Thyroid gland (tissue), 4 donors: ENCODE data around the gene KRTAP4-4. TPM values are rescaled to one million over a fixed set of nuclear protein-coding genes. Genes with fewer than 3 reads are reported as not detected.
"Not testable (repeated sequence)": the region's sequence is repeated elsewhere in the genome, so short reads cannot be mapped to it uniquely, and the experiment has no call there.

Experiments
- DNase-seq, 2 donors: peaks; one replicate each; pipeline ENCODE4 v3.0.0-alpha.2; 2019
- H3K27ac ChIP-seq, 3 donors: fragments of 200-600 bp; sonication (generic); 1 replicate in 2 of 3; 2 replicates in 1 of 3; pipeline ENCODE4 v1.5.1; 2016 to 2019; ENCODE audit warnings: mild to moderate bottlenecking in 1 of 3, moderate library complexity in 1 of 3
- H3K27me3 ChIP-seq: fragments of 200-600 bp; sonication (generic); one replicate; pipeline ENCODE4 v1.5.1; 2019
- H3K36me3 ChIP-seq, 2 donors: fragments of 200-600 bp; sonication (generic); one replicate each; pipeline ENCODE4 v1.5.1; 2016 to 2019
- H3K4me1 ChIP-seq, 2 donors: fragments of 200-600 bp; sonication (generic); one replicate each; pipeline ENCODE4 v1.5.1; 2017 to 2019
- H3K4me3 ChIP-seq, 3 donors: fragments of 200-600 bp; sonication (generic); replicated peaks in 1 of 3; 1 replicate in 2 of 3; 2 replicates in 1 of 3; pipeline ENCODE4 v1.5.1; 2016; ENCODE audit warnings: mild to moderate bottlenecking in 1 of 3
- H3K9me3 ChIP-seq: fragments of 200-600 bp; sonication (generic); one replicate; pipeline ENCODE4 v1.5.1; 2017
- CTCF ChIP-seq, 6 experiments: fragments of 200-600 bp in 3 of 6; fragments of 450-650 bp in 3 of 6; sonication (generic) in 3 of 6; IDR thresholded peaks; one replicate each; pipeline ENCODE4 v1.5.1; 2016 to 2019; ENCODE audit warnings: antibody characterized with exemption in 6 of 6, mild to moderate bottlenecking in 2 of 6, inconsistent platforms in 1 of 6, moderate library complexity in 1 of 6
- POLR2A ChIP-seq, 2 donors: fragments of 450-650 bp; IDR thresholded peaks; one replicate each; pipeline ENCODE4 v1.6.1; 2017; ENCODE audit warnings: antibody characterized with exemption in 2 of 2, mild to moderate bottlenecking in 2 of 2, moderate library complexity in 1 of 2
- WGBS, 2 donors: methylation state at CpG; one replicate each; pipeline ENCODE4 v1.1.5; 2017; 5-methylcytosine and 5-hydroxymethylcytosine counted together
- intact Hi-C: fragments of 100-400 bp; cut with DNase I; formaldehyde crosslinking; loops from one replicate; pipeline ENCODE4 v1.15.1; 2023
- total RNA-seq, 4 donors: library from RNA; depleted of rRNA; stranded (reverse); fragments of >200 nt; gene quantifications; one replicate each; pipeline ENCODE4 v1.2.3, GENCODE V29; 2016

KRTAP4-4 gene
- total RNA-seq, 4 donors from 2014 or later, result not detected

GRCh38 chr17:41149652-41149985, 10.9 kb downstream of the KRTAP4-4 start, which contains the start of gene KRTAP4-5:
Gene KRTAP4-5, minus strand, starts transcription at chr17:41149825. Its CDS starts 58 bp downstream, at chr17:41149767.
- DNase-seq, result no peak
- 43% methylated on average over 2 of the region's 2 CpGs; no CpG with 5 or more reads in 1 of the 2 donors for WGBS, 2 donors
- no peak within 1 kb of the TSS for H3K4me3 ChIP-seq
- intact Hi-C loops, result no loop called here
- H3K4me1 ChIP-seq, result no peaks in the 10 kb centered on the region
- H3K27me3 ChIP-seq, result no peaks in the 10 kb centered on the region
- no peaks in the 10 kb centered on the region for H3K9me3 ChIP-seq
- no peak for TF ChIP-seq POLR2A (IDR thresholded peaks at IDR 0.05)
- no peaks in the 10 kb centered on the region for H3K36me3 ChIP-seq
- H3K27ac ChIP-seq, result no peak within 1 kb of the TSS

GRCh38 chr17:41148971-41149651, 11.4 kb downstream of the KRTAP4-4 start:
- H3K27ac ChIP-seq, H3K36me3 ChIP-seq, intact Hi-C loops, DNase-seq, H3K9me3 ChIP-seq, H3K27me3 ChIP-seq, H3K4me3 ChIP-seq, H3K4me1 ChIP-seq: not testable (repeated sequence)
- 79 to 83% methylated on average over 7 to 9 of the region's 10 CpGs for WGBS, 2 donors

- no peak for TF ChIP-seq CTCF (IDR thresholded peaks at IDR 0.05)
- no peak for TF ChIP-seq POLR2A (IDR thresholded peaks at IDR 0.05)
- WGBS, 2 donors, result 96 to 97% methylated on average over 2 of the region's 2 CpGs
Observed at GRCh38 chr17:41147531-41148204, 12.9 kb downstream of the KRTAP4-4 start.

GRCh38 chr17:41145261-41145660, 15.3 kb downstream of the KRTAP4-4 start:
- Histone ChIP-seq H3K27ac (no peak overlapping the region), H3K27me3 (no peaks in the 10 kb centered on the region), H3K36me3 (no peaks in the 10 kb centered on the region), H3K4me3 (no peak overlapping the region), H3K9me3 (no peaks in the 10 kb centered on the region), H3K4me1 (no peaks in the 10 kb centered on the region)
- no peak for DNase-seq
- intact Hi-C loops, result no loop called here
- WGBS, 2 donors, result 91 to 94% methylated on average over 2 of the region's 2 CpGs
- TF ChIP-seq CTCF (IDR thresholded peaks at IDR 0.05) (no peak), POLR2A (IDR thresholded peaks at IDR 0.05) (no peak)

More at GRCh38 chr17:41147531-41148204, 12.9 kb downstream of the KRTAP4-4 start:
- Histone ChIP-seq H3K9me3 (no peaks in the 10 kb centered on the region), H3K4me3 (no peak overlapping the region), H3K36me3 (no peaks in the 10 kb centered on the region), H3K4me1 (no peaks in the 10 kb centered on the region), H3K27ac (no peak overlapping the region), H3K27me3 (no peaks in the 10 kb centered on the region)
- intact Hi-C loops, result no loop called here
- DNase-seq, result no peak

- H3K36me3 ChIP-seq, result no peaks in the 10 kb centered on the region
- TF ChIP-seq CTCF (IDR thresholded peaks at IDR 0.05) (no peak), POLR2A (IDR thresholded peaks at IDR 0.05) (no peak)
- WGBS, 2 donors, result 87 to 91% methylated on average over 1 of the region's 1 CpG
- no peaks in the 10 kb centered on the region for H3K27me3 ChIP-seq
- intact Hi-C loops, result no loop called here
- no peak for DNase-seq
- H3K27ac ChIP-seq, result no peak overlapping the region
- H3K4me1 ChIP-seq, result no peaks in the 10 kb centered on the region
- no peak overlapping the region for H3K4me3 ChIP-seq
- H3K9me3 ChIP-seq, result no peaks in the 10 kb centered on the region
Observed at GRCh38 chr17:41144846-41145245, 15.7 kb downstream of the KRTAP4-4 start.

- Histone ChIP-seq H3K9me3 (no peaks in the 10 kb centered on the region), H3K27me3 (no peaks in the 10 kb centered on the region), H3K36me3 (no peaks in the 10 kb centered on the region), H3K4me1 (no peaks in the 10 kb centered on the region), H3K4me3 (no peak overlapping the region), H3K27ac (no peak overlapping the region)
- no peak for TF ChIP-seq POLR2A (IDR thresholded peaks at IDR 0.05)
- no peak for TF ChIP-seq CTCF (IDR thresholded peaks at IDR 0.05)
- intact Hi-C loops, result no loop called here
- no peak for DNase-seq
Observed at GRCh38 chr17:41141361-41141760, 19.2 kb downstream of the KRTAP4-4 start.
